ENCODE results near the gene NOS3. TPM values are rescaled to one million over a fixed set of nuclear protein-coding genes. Genes with fewer than 3 reads are reported as not detected.

NOS3 gene
- total and polyA plus RNA-seq, 4 experiments from 2014 or later = 4.0 to 14.9 (median 5.6) TPM

DNA sequence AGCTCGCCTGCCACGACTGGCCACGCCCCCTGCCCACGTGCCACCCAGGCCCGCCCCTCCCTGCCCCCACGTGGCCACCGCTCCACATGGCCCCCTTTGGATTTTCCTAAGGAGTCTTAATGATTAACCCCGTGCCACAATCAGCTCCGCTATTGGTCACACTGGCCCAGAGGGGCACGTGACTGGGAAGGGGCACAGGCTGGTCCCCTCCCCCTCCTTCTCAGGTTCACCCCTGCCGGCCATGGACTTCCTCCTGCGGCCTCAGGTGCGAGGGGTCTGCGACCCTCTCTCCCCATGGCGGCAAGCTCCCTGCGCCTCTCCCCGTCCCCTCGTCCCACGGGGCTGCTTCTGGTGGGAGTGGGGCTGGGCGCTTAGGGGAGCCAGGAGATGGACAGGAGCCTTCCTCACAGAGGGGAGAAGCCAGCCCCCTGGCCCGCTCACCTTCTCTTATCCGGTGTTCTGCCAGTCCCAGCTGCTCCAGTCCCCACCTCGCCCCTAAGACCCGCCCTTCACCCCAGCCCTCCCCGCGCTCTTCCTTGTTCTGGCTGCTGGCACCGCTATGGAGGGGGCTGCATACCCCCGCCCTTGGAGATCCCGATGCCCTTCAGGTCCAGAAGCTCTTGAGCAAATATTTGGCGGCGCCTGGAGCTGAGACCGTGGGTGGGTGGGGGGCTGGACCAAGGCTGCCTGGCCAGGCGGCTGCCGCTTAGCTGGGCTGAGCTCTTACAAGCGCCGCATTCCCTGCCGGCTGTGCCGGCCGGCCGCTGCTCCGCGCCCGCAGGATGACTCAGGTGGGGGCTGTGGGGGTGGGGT lies 71.8 kb downstream of the NOS3 start:
- Histone ChIP-seq H3K4me3 (ENCODE audit: low read length in 2 of 2) (no peak overlapping the region), H3K4me1 (ENCODE audit: insufficient read depth, low read length) (peaks cover 30% of the 10 kb centered on the region), H3K27ac (ENCODE audit: low read depth, low read length) (no peak overlapping the region), H3K9me3 (ENCODE audit: control insufficient read depth in 1 of 2, low read length in 2 of 2) (no peaks in the 10 kb centered on the region), H3K36me3 (ENCODE audit: insufficient read depth, low read length) (peaks cover 26% of the 10 kb centered on the region), H3K27me3 (ENCODE audit: insufficient read depth, low read length) (no peaks in the 10 kb centered on the region)
- Mint-ChIP-seq H3K9me3 (no peaks in the 10 kb centered on the region), H3K4me1 (peaks cover 11 to 36% (median 24%) of the 10 kb centered on the region in 4 donors), H3K4me3 (no peak overlapping the region), H3K27me3 (peaks cover 0 to 2% of the 10 kb centered on the region in 2 donors), H3K36me3 (peaks cover under 1 to 41% of the 10 kb centered on the region in 2 donors), H3K27ac (no peak overlapping the region)
- POLR2A ChIA-PET (ENCODE audit: partially characterized antibody) = interaction anchor here (0.6 to 1.5 kb wide), 6 partner anchors 10 to 668 kb away, joined by 3 to 5 read pairs (median 3); partner anchors contain the start of genes FASTK and TMUB1
- no peak for DNase-seq
- CTCF ChIA-PET (ENCODE audit: partially characterized antibody) = interaction anchor here (1.3 to 1.5 kb wide), 2 partner anchors 21 to 48 kb away, joined by 3 to 5 read pairs; partner anchors contain the start of gene TMUB1
- intact Hi-C loops (cut with micrococcal nuclease) = no loop called here

- POLR2A ChIA-PET (ENCODE audit: partially characterized antibody) = interaction anchor here (0.6 to 1.2 kb wide), 5 partner anchors 10 to 669 kb away, joined by 3 to 5 read pairs (median 3); partner anchors contain the start of genes FASTK and TMUB1
- Mint-ChIP-seq H3K9me3 (no peaks in the 10 kb centered on the region), H3K4me3 (no peak overlapping the region)
Measured at GRCh38 chr7:151063212-151063561, 72.4 kb downstream of the NOS3 start.

More at GRCh38 chr7:151063212-151063561, 72.4 kb downstream of the NOS3 start:
- DNase-seq = no peak
- Histone ChIP-seq H3K27ac (ENCODE audit: low read depth, low read length) (no peak overlapping the region), H3K4me1 (ENCODE audit: insufficient read depth, low read length) (peaks cover 29% of the 10 kb centered on the region), H3K27me3 (ENCODE audit: insufficient read depth, low read length) (no peaks in the 10 kb centered on the region), H3K9me3 (ENCODE audit: control insufficient read depth in 1 of 2, low read length in 2 of 2) (no peaks in the 10 kb centered on the region), H3K4me3 (ENCODE audit: low read length in 2 of 2) (no peak overlapping the region), H3K36me3 (ENCODE audit: insufficient read depth, low read length) (peaks cover 29% of the 10 kb centered on the region)
- H3K4me1 Mint-ChIP-seq = peaks cover 11 to 30% (median 22%) of the 10 kb centered on the region in 4 donors
- H3K36me3 Mint-ChIP-seq = peaks cover 6 to 42% of the 10 kb centered on the region in 2 donors
- CTCF ChIA-PET (ENCODE audit: partially characterized antibody) = interaction anchor here (1.5 kb wide), 1 partner anchor 48 kb away, joined by 5 read pairs; no protein-coding TSS in a partner anchor
- intact Hi-C loops (cut with micrococcal nuclease) = no loop called here
- peak overlapping the region in 3 of 7 donors; percentile 52 to 68 (median 63) for H3K27ac Mint-ChIP-seq
- no peaks in the 10 kb centered on the region for H3K27me3 Mint-ChIP-seq

Other genes with a start within 250 kb of the NOS3 start
- 1 to 10 TPM; 1.6 to 2.3 TPM for gene TMEM176B, start 190.7 kb upstream of the NOS3 start, total RNA-seq
- gene TMEM176B, start 190.7 kb upstream of the NOS3 start, polyA plus RNA-seq = not detected
- gene TMEM176A, start 190.2 kb upstream of the NOS3 start, total RNA-seq = 1 to 10 TPM; 1.1 to 2.6 TPM
- gene TMEM176A, start 190.2 kb upstream of the NOS3 start, polyA plus RNA-seq = under 1 TPM in 1 of 2 donors, not detected in 1; 0.26 TPM
- not detected for gene AOC1, start 138.5 kb upstream of the NOS3 start, total RNA-seq
- gene AOC1, start 138.5 kb upstream of the NOS3 start, polyA plus RNA-seq = not detected
- 1 to 10 TPM; 2.3 to 2.6 TPM for gene KCNH2, start 12.7 kb upstream of the NOS3 start, total RNA-seq
- gene KCNH2, start 12.7 kb upstream of the NOS3 start, polyA plus RNA-seq = 1 to 10 TPM; 1.8 to 2.4 TPM
- 10 to 100 TPM; 29.3 to 29.9 TPM for gene ATG9B, start 33.5 kb downstream of the NOS3 start, total RNA-seq
- 10 to 100 TPM; 16.9 to 36.6 TPM for gene ATG9B, start 33.5 kb downstream of the NOS3 start, polyA plus RNA-seq
- 10 to 100 TPM; 71.2 to 75.8 TPM for gene ABCB8, start 37.4 kb downstream of the NOS3 start, total RNA-seq
- 10 to 100 TPM; 17.8 to 22.8 TPM for gene ABCB8, start 37.4 kb downstream of the NOS3 start, polyA plus RNA-seq
- gene ASIC3, start 57.5 kb downstream of the NOS3 start, total RNA-seq = 10 to 100 TPM; 10.6 to 11.6 TPM
- gene ASIC3, start 57.5 kb downstream of the NOS3 start, polyA plus RNA-seq = not detected
- gene CDK5, start 66.9 kb downstream of the NOS3 start, total RNA-seq = 1 to 10 TPM; 6.3 to 7.5 TPM
- gene CDK5, start 66.9 kb downstream of the NOS3 start, polyA plus RNA-seq = 10 to 100 TPM; 10.8 to 15.2 TPM
- gene SLC4A2, start 68.6 kb downstream of the NOS3 start, total RNA-seq = 10 to 100 TPM; 82.7 to 84.7 TPM
- gene SLC4A2, start 68.6 kb downstream of the NOS3 start, polyA plus RNA-seq = 10 to 100 TPM; 12.8 to 24.3 TPM
- 100 to 1,000 TPM; 123 to 126 TPM for gene FASTK, start 89.8 kb downstream of the NOS3 start, total RNA-seq
- 10 to 100 TPM; 51.2 to 62.2 TPM for gene FASTK, start 89.8 kb downstream of the NOS3 start, polyA plus RNA-seq
- 10 to 100 TPM; 42.6 to 48.7 TPM for gene TMUB1, start 92.5 kb downstream of the NOS3 start, total RNA-seq
- 10 to 100 TPM; 48.9 to 66.7 TPM for gene TMUB1, start 92.5 kb downstream of the NOS3 start, polyA plus RNA-seq
- 10 to 100 TPM; 52.9 to 65.8 TPM for gene AGAP3, start 95.5 kb downstream of the NOS3 start, total RNA-seq
- gene AGAP3, start 95.5 kb downstream of the NOS3 start, polyA plus RNA-seq = 1 to 10 TPM; 3.0 to 9.5 TPM
- gene GBX1, start 176.7 kb downstream of the NOS3 start, total RNA-seq = not detected
- gene GBX1, start 176.7 kb downstream of the NOS3 start, polyA plus RNA-seq = not detected
- not detected for gene ASB10, start 196.2 kb downstream of the NOS3 start, total RNA-seq
- gene ASB10, start 196.2 kb downstream of the NOS3 start, polyA plus RNA-seq = not detected
- 1 to 10 TPM; 4.9 to 6.9 TPM for gene H2BK1, start 219.5 kb downstream of the NOS3 start, total RNA-seq
- not detected for gene H2BK1, start 219.5 kb downstream of the NOS3 start, polyA plus RNA-seq
- 10 to 100 TPM; 31.4 to 35.7 TPM for gene ABCF2, start 236.2 kb downstream of the NOS3 start, total RNA-seq
- 10 to 100 TPM; 33.0 to 37.3 TPM for gene ABCF2, start 236.2 kb downstream of the NOS3 start, polyA plus RNA-seq
- gene CHPF2, start 241.5 kb downstream of the NOS3 start, total RNA-seq = 10 to 100 TPM; 52.2 to 52.3 TPM
- gene CHPF2, start 241.5 kb downstream of the NOS3 start, polyA plus RNA-seq = 10 to 100 TPM; 25.3 to 28.6 TPM

All from CD4-positive, alpha-beta memory T cell (primary cell).